Mesendoderm (in vitro differentiated cells): ENCODE results near the gene CCR9.

Experiments used
- DNase-seq: peaks from one replicate; pipeline ENCODE4 v3.0.0; 2013
- H2AK5ac ChIP-seq: 2 replicates; pipeline ENCODE4 v1.6.1; 2013; ENCODE audit warnings: low read length, inconsistent platforms
- H2BK120ac ChIP-seq: 2 replicates; pipeline ENCODE4 v1.6.1; 2013; ENCODE audit warnings: low read depth, mild to moderate bottlenecking, low read length, moderate library complexity, mixed read lengths
- H2BK15ac ChIP-seq: replicated peaks from 2 replicates; pipeline ENCODE4 v1.6.1; 2013; ENCODE audit warnings: low read depth, mild to moderate bottlenecking, moderate library complexity
- H2BK5ac ChIP-seq: 2 replicates; pipeline ENCODE4 v1.6.1; 2013; ENCODE audit warnings: low read length, inconsistent platforms
- H3K18ac ChIP-seq: 2 replicates; pipeline ENCODE4 v1.6.1; 2013; ENCODE audit warnings: mild to moderate bottlenecking, low read length, mixed read lengths
- H3K23ac ChIP-seq: one replicate; pipeline ENCODE4 v1.6.1; 2013; ENCODE audit warnings: low read length
- H3K27ac ChIP-seq: 2 replicates; pipeline ENCODE4 v1.5.1; 2013; ENCODE audit warnings: low read depth, mild to moderate bottlenecking, inconsistent platforms, low read length, moderate library complexity
- H3K27me3 ChIP-seq: 2 replicates; pipeline ENCODE4 v1.6.1; 2013; ENCODE audit warnings: low read length, control low read depth, mild to moderate bottlenecking, inconsistent platforms; ENCODE audit not compliant: insufficient read depth, poor library complexity
- H3K36me3 ChIP-seq: 2 replicates; pipeline ENCODE4 v1.6.1; 2013; ENCODE audit warnings: low read length, inconsistent platforms; ENCODE audit not compliant: control insufficient read depth, insufficient read depth
- H3K4ac ChIP-seq: one replicate; pipeline ENCODE4 v1.6.1; 2013; ENCODE audit warnings: low read depth, mild to moderate bottlenecking, low read length, moderate library complexity
- H3K4me1 ChIP-seq: 2 replicates; pipeline ENCODE4 v1.6.1; 2013; ENCODE audit warnings: low read depth, low read length, inconsistent platforms; ENCODE audit not compliant: control insufficient read depth
- H3K4me2 ChIP-seq: 2 replicates; pipeline ENCODE4 v1.6.1; 2013; ENCODE audit warnings: low read length
- H3K4me3 ChIP-seq: 2 replicates; pipeline ENCODE4 v1.5.1; 2013; ENCODE audit warnings: mild to moderate bottlenecking, low read length
- H3K56ac ChIP-seq: one replicate; pipeline ENCODE4 v1.6.1; 2013; ENCODE audit warnings: low read length
- H3K79me1 ChIP-seq: 2 replicates; pipeline ENCODE4 v1.6.1; 2013; ENCODE audit warnings: low read length, inconsistent platforms
- H3K79me2 ChIP-seq: 2 replicates; pipeline ENCODE4 v1.6.1; 2013; ENCODE audit warnings: mild to moderate bottlenecking, low read length; ENCODE audit not compliant: control insufficient read depth, insufficient read depth
- H3K9ac ChIP-seq: 2 replicates; pipeline ENCODE4 v1.6.1; 2013; ENCODE audit warnings: low read length, inconsistent platforms
- H4K5ac ChIP-seq: one replicate; pipeline ENCODE4 v1.6.1; 2013; ENCODE audit warnings: low read length
- H4K8ac ChIP-seq: one replicate; pipeline ENCODE4 v1.6.1; 2013; ENCODE audit warnings: low read depth, mild to moderate bottlenecking, control low read depth, low read length, moderate library complexity
- WGBS: extraction: QIAGEN DNeasy Blood & Tissue Kit; methylation state at CpG from one replicate; pipeline ENCODE4 v1.1.7; 2013; ENCODE audit warnings: low lambda C conversion rate, missing lambda C conversion rate; ENCODE audit not compliant: insufficient coverage; ENCODE audit errors: extremely low coverage; 5-methylcytosine and 5-hydroxymethylcytosine counted together

Gene CCR9

GRCh38 chr3:45946875-45947274 lies 60.5 kb downstream of the CCR9 start:
- Histone ChIP-seq H3K27me3 (no peaks in the 10 kb centered on the region), H3K9ac (no peak overlapping the region), H4K8ac (no peak overlapping the region), H3K18ac (no peak overlapping the region), H4K5ac (no peak overlapping the region), H3K4me2 (no peak overlapping the region), H3K27ac (no peak overlapping the region), H3K36me3 (no peaks in the 10 kb centered on the region), H2BK15ac (no peak overlapping the region), H2AK5ac (no peak overlapping the region), H3K56ac (no peak overlapping the region), H3K4me3 (no peak overlapping the region), H3K23ac (no peak overlapping the region), H3K79me2 (no peaks in the 10 kb centered on the region), H3K4me1 (no peaks in the 10 kb centered on the region), H3K79me1 (no peaks in the 10 kb centered on the region), H3K4ac (no peak overlapping the region), H2BK120ac (no peak overlapping the region), H2BK5ac (no peak overlapping the region)
- no peak for DNase-seq
- WGBS = no CpG with 5 or more reads among the region's 3 CpGs

GRCh38 chr3:45947361-45947760 lies 61.0 kb downstream of the CCR9 start:
- Histone ChIP-seq H2BK5ac (no peak overlapping the region), H3K4me1 (no peaks in the 10 kb centered on the region), H3K18ac (no peak overlapping the region), H3K23ac (no peak overlapping the region), H2BK15ac (no peak overlapping the region), H4K5ac (no peak overlapping the region), H4K8ac (no peak overlapping the region), H3K56ac (no peak overlapping the region), H2AK5ac (no peak overlapping the region), H3K27me3 (no peaks in the 10 kb centered on the region), H2BK120ac (no peak overlapping the region), H3K9ac (no peak overlapping the region), H3K36me3 (no peaks in the 10 kb centered on the region), H3K4ac (no peak overlapping the region), H3K4me2 (no peak overlapping the region), H3K79me2 (no peaks in the 10 kb centered on the region), H3K27ac (no peak overlapping the region), H3K79me1 (no peaks in the 10 kb centered on the region), H3K4me3 (no peak overlapping the region)
- no peak for DNase-seq
- WGBS = no CpG with 5 or more reads among the region's 3 CpGs

- H3K18ac ChIP-seq = no peak overlapping the region
- H3K4me3 ChIP-seq = no peak overlapping the region
- H2AK5ac ChIP-seq = no peak overlapping the region
- no peak for DNase-seq
- no peak overlapping the region for H3K56ac ChIP-seq
- no peaks in the 10 kb centered on the region for H3K4me1 ChIP-seq
- H3K27me3 ChIP-seq = no peaks in the 10 kb centered on the region
- H3K79me1 ChIP-seq = no peaks in the 10 kb centered on the region
- no peak overlapping the region for H3K9ac ChIP-seq
- H3K4me2 ChIP-seq = no peak overlapping the region
- H3K4ac ChIP-seq = no peak overlapping the region
- no CpG with 5 or more reads among the region's 6 CpGs for WGBS
- no peaks in the 10 kb centered on the region for H3K79me2 ChIP-seq
- H2BK15ac ChIP-seq = no peak overlapping the region
- no peaks in the 10 kb centered on the region for H3K36me3 ChIP-seq
- H2BK5ac ChIP-seq = no peak overlapping the region
- H4K5ac ChIP-seq = no peak overlapping the region
- no peak overlapping the region for H3K23ac ChIP-seq
- H2BK120ac ChIP-seq = no peak overlapping the region
- no peak overlapping the region for H4K8ac ChIP-seq
- H3K27ac ChIP-seq = no peak overlapping the region
These were observed 62.0 kb downstream of the CCR9 start for GRCh38 chr3:45948311-45948781.

- Histone ChIP-seq H2BK15ac (no peak overlapping the region), H3K23ac (no peak overlapping the region), H3K27ac (no peak overlapping the region), H4K8ac (no peak overlapping the region), H3K27me3 (no peaks in the 10 kb centered on the region), H3K4me2 (no peak overlapping the region), H2BK120ac (no peak overlapping the region), H3K56ac (no peak overlapping the region), H3K9ac (no peak overlapping the region), H3K79me1 (no peaks in the 10 kb centered on the region), H3K4ac (no peak overlapping the region), H2BK5ac (no peak overlapping the region), H3K79me2 (no peaks in the 10 kb centered on the region), H3K18ac (no peak overlapping the region), H4K5ac (no peak overlapping the region), H2AK5ac (no peak overlapping the region), H3K4me1 (no peaks in the 10 kb centered on the region), H3K36me3 (peaks cover 1% of the 10 kb centered on the region), H3K4me3 (no peak overlapping the region)
- DNase-seq = no peak
- no CpG with 5 or more reads among the region's 6 CpGs for WGBS
These were observed 62.5 kb downstream of the CCR9 start for GRCh38 chr3:45948881-45949280.

GRCh38 chr3:45949432-45949831 lies 63.1 kb downstream of the CCR9 start:
- no peaks in the 10 kb centered on the region for H3K27me3 ChIP-seq
- no peak overlapping the region for H2BK15ac ChIP-seq
- H4K8ac ChIP-seq = no peak overlapping the region
- H3K36me3 ChIP-seq = peaks cover 1% of the 10 kb centered on the region
- no peak overlapping the region for H3K23ac ChIP-seq
- no peak overlapping the region for H2BK120ac ChIP-seq
- no peak overlapping the region for H3K18ac ChIP-seq
- H3K4ac ChIP-seq = no peak overlapping the region
- no peak overlapping the region for H4K5ac ChIP-seq
- H3K4me1 ChIP-seq = no peaks in the 10 kb centered on the region
- H3K79me2 ChIP-seq = no peaks in the 10 kb centered on the region
- no peak overlapping the region for H3K4me2 ChIP-seq
- no CpG with 5 or more reads among the region's 4 CpGs for WGBS
- H2BK5ac ChIP-seq = no peak overlapping the region
- no peak overlapping the region for H2AK5ac ChIP-seq
- DNase-seq = no peak
- H3K79me1 ChIP-seq = no peaks in the 10 kb centered on the region
- no peak overlapping the region for H3K56ac ChIP-seq
- no peak overlapping the region for H3K9ac ChIP-seq
- H3K4me3 ChIP-seq = no peak overlapping the region
- H3K27ac ChIP-seq = no peak overlapping the region

- Histone ChIP-seq H3K36me3 (peaks cover 3% of the 10 kb centered on the region), H3K4me1 (no peaks in the 10 kb centered on the region), H3K27ac (no peak overlapping the region), H2BK5ac (no peak overlapping the region), H2BK120ac (no peak overlapping the region), H2AK5ac (no peak overlapping the region), H3K18ac (no peak overlapping the region), H3K4me2 (no peak overlapping the region), H3K79me2 (no peaks in the 10 kb centered on the region), H3K56ac (no peak overlapping the region), H4K5ac (no peak overlapping the region), H3K4me3 (no peak overlapping the region), H3K27me3 (no peaks in the 10 kb centered on the region), H3K23ac (no peak overlapping the region), H4K8ac (no peak overlapping the region), H2BK15ac (no peak overlapping the region), H3K79me1 (no peaks in the 10 kb centered on the region), H3K9ac (no peak overlapping the region), H3K4ac (no peak overlapping the region)
- DNase-seq = no peak
- WGBS = no CpG with 5 or more reads among the region's 2 CpGs
These were observed 63.8 kb downstream of the CCR9 start for GRCh38 chr3:45950131-45950530.
